Chondrocyte (in vitro differentiated cells): ENCODE results near the gene GADD45G. TPM values are rescaled to one million over a fixed set of nuclear protein-coding genes. Genes with fewer than 3 reads are reported as not detected.
A peak's percentile ranks its signal among the peaks of the same experiment; 100 is the strongest.

Source experiments
- DNase-seq: peaks from one replicate; pipeline ENCODE4 v3.0.0; 2021; ENCODE audit warnings: mixed read lengths, low spot score
- H3K27ac Mint-ChIP-seq: one replicate; pipeline ENCODE4 v1.8.0; 2021; ENCODE audit warnings: mild to moderate bottlenecking, moderate library complexity, mixed read lengths; ENCODE audit not compliant: unreplicated experiment
- H3K27me3 Mint-ChIP-seq: 2 replicates; pipeline ENCODE4 v1.8.0; 2021; ENCODE audit warnings: low read depth, mixed read lengths
- H3K36me3 Mint-ChIP-seq: 2 replicates; pipeline ENCODE4 v1.8.0; 2021; ENCODE audit warnings: low read depth, mixed read lengths
- H3K4me1 Mint-ChIP-seq: 2 replicates; pipeline ENCODE4 v1.8.0; 2021; ENCODE audit warnings: low read depth, mild to moderate bottlenecking, mixed read lengths
- H3K4me3 Mint-ChIP-seq: one replicate; pipeline ENCODE4 v1.8.0; 2021; ENCODE audit warnings: mild to moderate bottlenecking, moderate library complexity, mixed read lengths; ENCODE audit not compliant: unreplicated experiment
- H3K9me3 Mint-ChIP-seq: 2 replicates; pipeline ENCODE4 v1.8.0; 2021; ENCODE audit warnings: low read depth, mixed read lengths
- CTCF ChIP-seq: fragments of 200-600 bp; sonication (generic); IDR thresholded peaks from 2 replicates; pipeline ENCODE4 v1.5.0; 2021; ENCODE audit warnings: antibody characterized with exemption, mild to moderate bottlenecking, moderate library complexity
- total RNA-seq: library from RNA; stranded (reverse); gene quantifications from 3 replicates; pipeline ENCODE4 v1.2.1, GENCODE V29; 2021

The GADD45G gene
- total RNA-seq, 1 donor from 2014 or later, result 4.6 TPM

GRCh38 chr9:89640361-89640760, 35.5 kb downstream of the GADD45G start:
- Mint-ChIP-seq H3K27me3 (peaks cover 4% of the 10 kb centered on the region), H3K4me3 (no peak overlapping the region), H3K9me3 (no peaks in the 10 kb centered on the region), H3K36me3 (no peaks in the 10 kb centered on the region), H3K27ac (no peak overlapping the region), H3K4me1 (peaks cover 8% of the 10 kb centered on the region)
- TF ChIP-seq CTCF, result no peak
- peak; percentile 67 for DNase-seq

GRCh38 chr9:89640801-89641200, 36.0 kb downstream of the GADD45G start:
- Mint-ChIP-seq H3K36me3 (no peaks in the 10 kb centered on the region), H3K4me1 (peaks cover 8% of the 10 kb centered on the region), H3K4me3 (no peak overlapping the region), H3K27me3 (peaks cover 6% of the 10 kb centered on the region), H3K9me3 (peaks cover 2% of the 10 kb centered on the region), H3K27ac (no peak overlapping the region)
- TF ChIP-seq CTCF, result no peak
- peak; percentile 53 for DNase-seq

- Mint-ChIP-seq H3K27ac (no peak overlapping the region), H3K4me3 (no peak overlapping the region), H3K36me3 (no peaks in the 10 kb centered on the region), H3K9me3 (peaks cover 2% of the 10 kb centered on the region), H3K4me1 (peaks cover 8% of the 10 kb centered on the region), H3K27me3 (peaks cover 13% of the 10 kb centered on the region)
- no peak for TF ChIP-seq CTCF
- no peak for DNase-seq
These were observed 37.2 kb downstream of the GADD45G start for GRCh38 chr9:89641980-89642379.

DNA sequence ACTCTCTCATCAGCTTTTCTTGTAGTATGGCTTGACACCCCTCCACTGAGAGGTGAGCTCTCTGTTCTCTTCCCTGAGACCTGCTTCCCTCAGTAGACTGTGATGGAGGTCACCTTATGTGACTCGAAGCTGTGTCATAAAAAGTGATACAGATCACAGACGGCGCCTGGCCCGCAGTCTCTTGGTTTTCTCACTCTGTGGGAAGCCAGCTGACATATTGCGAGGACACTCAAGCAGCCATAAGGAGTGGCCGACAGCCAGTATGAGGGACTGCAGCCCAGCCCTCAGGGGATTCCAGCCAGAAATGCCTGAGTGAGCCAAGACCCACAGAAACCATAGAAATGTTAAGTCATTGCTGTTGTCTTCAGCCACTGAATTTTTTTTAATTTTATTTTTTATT, 38.0 kb downstream of the GADD45G start:
- Mint-ChIP-seq H3K27me3 (peaks cover 15% of the 10 kb centered on the region), H3K9me3 (peaks cover 2% of the 10 kb centered on the region), H3K36me3 (no peaks in the 10 kb centered on the region), H3K4me3 (no peak overlapping the region), H3K4me1 (peaks cover 8% of the 10 kb centered on the region), H3K27ac (no peak overlapping the region)
- no peak for DNase-seq
- TF ChIP-seq CTCF, result no peak

GRCh38 chr9:89646189-89646939, 41.6 kb downstream of the GADD45G start:
- no peak overlapping the region for H3K4me3 Mint-ChIP-seq
- no peaks in the 10 kb centered on the region for H3K36me3 Mint-ChIP-seq
- no peaks in the 10 kb centered on the region for H3K4me1 Mint-ChIP-seq
- H3K27ac Mint-ChIP-seq, result no peak overlapping the region
- peaks cover 25% of the 10 kb centered on the region for H3K27me3 Mint-ChIP-seq
- peaks cover 2% of the 10 kb centered on the region for H3K9me3 Mint-ChIP-seq
- no peak for DNase-seq
- TF ChIP-seq CTCF, result no peak
